ENCODE results near the gene GOLGA6L2. TPM values are rescaled to one million over a fixed set of nuclear protein-coding genes. Genes with fewer than 3 reads are reported as not detected.
A peak's percentile ranks its signal among the peaks of the same experiment; 100 is the strongest.
"Not testable (repeated sequence)": the region's sequence is repeated elsewhere in the genome, so short reads cannot be mapped to it uniquely, and the experiment has no call there.

GOLGA6L2 gene
- total and polyA plus RNA-seq, 7 experiments from 2014 or later, result not detected

DNA sequence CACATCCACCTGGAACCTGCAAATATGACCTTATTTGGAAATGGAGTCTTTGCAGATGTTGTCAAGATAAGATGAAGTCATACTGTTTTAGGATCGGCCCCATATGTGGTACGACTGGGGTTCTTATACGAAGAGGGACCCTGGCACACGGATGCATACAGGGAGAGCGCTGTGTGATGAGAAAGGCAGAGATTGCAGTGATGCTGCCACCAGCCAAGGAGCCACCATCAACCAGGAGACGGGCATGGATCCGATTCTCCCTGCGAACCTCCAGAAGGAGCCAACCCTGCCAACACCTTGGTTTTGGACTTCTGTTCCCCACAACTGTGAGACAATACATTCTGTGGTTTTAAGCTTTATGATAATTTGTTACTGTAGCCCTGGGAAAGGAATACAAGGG, 31.2 kb downstream of the GOLGA6L2 start:
- H3K4me3 ChIP-seq (ENCODE audit: low read length); CTCF ChIA-PET; H3K36me3 Mint-ChIP-seq; intact Hi-C loops (cut with micrococcal nuclease); H3K27ac Mint-ChIP-seq; H3K9me3 Mint-ChIP-seq; H3K4me1 Mint-ChIP-seq; H3K27ac ChIP-seq (ENCODE audit: low read depth, low read length); H3K27me3 ChIP-seq (ENCODE audit: control insufficient read depth in 2 of 2, insufficient read depth in 2 of 2, low read length in 2 of 2); ATAC-seq; H3K36me3 ChIP-seq (ENCODE audit: control insufficient read depth in 2 of 3, insufficient read depth in 3 of 3, low read length in 3 of 3); H3K4me1 ChIP-seq (ENCODE audit: control insufficient read depth in 2 of 2, insufficient read depth in 2 of 2, low read length in 2 of 2); H3K9me3 ChIP-seq (ENCODE audit: control insufficient read depth in 2 of 3, low read length in 3 of 3); H3K27me3 Mint-ChIP-seq; POLR2A ChIA-PET; H3K4me3 Mint-ChIP-seq; DNase-seq: not testable (repeated sequence)

DNA sequence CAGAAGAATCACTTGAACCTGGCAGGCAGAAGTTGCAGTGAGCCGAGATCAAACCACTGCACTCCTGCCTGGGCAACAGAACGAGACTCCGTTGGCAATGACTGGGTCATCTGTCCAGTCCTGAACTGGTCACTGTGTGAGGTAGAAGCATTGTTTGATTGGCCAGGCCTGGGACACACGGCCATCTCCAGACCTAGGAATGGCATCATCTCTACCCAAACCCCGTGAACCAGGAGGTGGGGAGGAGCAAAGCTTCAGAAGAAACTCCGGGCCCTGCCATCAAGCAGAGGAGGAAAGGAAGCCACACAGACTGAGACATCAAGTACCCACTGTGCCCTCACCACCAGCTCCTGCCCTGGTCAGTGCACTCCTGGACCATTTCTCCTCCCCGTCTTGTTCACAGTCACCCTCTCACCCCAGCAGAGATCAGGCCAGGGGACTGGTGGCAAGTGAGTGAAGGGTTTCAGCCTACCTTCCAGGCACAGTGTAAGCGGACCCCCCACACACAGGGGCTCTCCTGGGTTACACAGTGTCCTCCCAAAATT, 31.6 kb downstream of the GOLGA6L2 start:
- Mint-ChIP-seq H3K4me3 (no peak overlapping the region), H3K27me3 (no peaks in the 10 kb centered on the region), H3K36me3 (no peaks in the 10 kb centered on the region), H3K9me3 (peaks cover 0 to 8% (median 0%) of the 10 kb centered on the region in 11 donors), H3K4me1 (no peaks in the 10 kb centered on the region), H3K27ac (no peak overlapping the region)
- Histone ChIP-seq H3K27ac (ENCODE audit: low read depth, low read length) (no peak overlapping the region), H3K36me3 (ENCODE audit: control insufficient read depth in 2 of 3, insufficient read depth in 3 of 3, low read length in 3 of 3) (no peaks in the 10 kb centered on the region), H3K9me3 (ENCODE audit: control insufficient read depth in 2 of 3, low read length in 3 of 3) (no peaks in the 10 kb centered on the region), H3K4me3 (ENCODE audit: low read length) (no peak overlapping the region), H3K4me1 (ENCODE audit: control insufficient read depth in 2 of 2, insufficient read depth in 2 of 2, low read length in 2 of 2) (no peaks in the 10 kb centered on the region), H3K27me3 (ENCODE audit: control insufficient read depth in 2 of 2, insufficient read depth in 2 of 2, low read length in 2 of 2) (no peaks in the 10 kb centered on the region)
- no peak for DNase-seq
- ChIA-PET POLR2A (no interaction called here), CTCF (no interaction called here)
- peak; percentile 18 for ATAC-seq
- intact Hi-C loops (cut with micrococcal nuclease), result no loop called here

DNA sequence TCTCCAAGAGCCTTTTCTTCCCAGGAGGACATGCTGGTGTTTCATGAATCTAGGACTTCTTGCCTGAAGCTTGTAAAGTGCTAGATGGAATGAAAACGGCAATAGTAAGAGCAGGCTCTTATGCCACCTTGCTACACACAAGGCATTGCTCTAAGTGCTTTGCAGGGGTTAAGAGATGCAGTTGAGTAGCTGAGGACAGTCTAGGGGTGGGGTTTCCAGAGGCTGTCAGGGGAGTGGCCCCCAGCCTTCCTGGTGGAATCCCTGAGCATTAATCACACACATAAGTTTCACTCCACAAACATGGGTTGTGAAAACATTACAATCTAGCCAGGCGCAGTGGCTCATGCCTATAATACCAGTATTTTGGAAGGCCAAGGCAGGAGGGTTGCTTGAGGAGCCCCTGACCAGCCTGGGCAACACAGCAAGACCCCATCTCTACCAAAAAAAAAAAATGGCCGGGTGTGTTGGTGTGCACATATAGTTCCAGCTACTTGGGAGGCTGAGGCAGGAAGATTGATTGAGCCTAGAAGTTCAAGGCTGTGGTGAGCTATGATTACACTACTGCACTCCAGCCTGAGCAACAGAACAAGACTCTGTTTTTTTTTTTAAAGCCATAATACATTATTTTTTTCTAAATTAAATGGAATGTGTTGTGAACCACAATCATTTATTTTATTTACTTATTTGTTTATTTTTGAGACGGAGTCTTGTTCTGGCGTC, 34.0 kb downstream of the GOLGA6L2 start:
- POLR2A ChIA-PET, result not testable (repeated sequence)

DNA sequence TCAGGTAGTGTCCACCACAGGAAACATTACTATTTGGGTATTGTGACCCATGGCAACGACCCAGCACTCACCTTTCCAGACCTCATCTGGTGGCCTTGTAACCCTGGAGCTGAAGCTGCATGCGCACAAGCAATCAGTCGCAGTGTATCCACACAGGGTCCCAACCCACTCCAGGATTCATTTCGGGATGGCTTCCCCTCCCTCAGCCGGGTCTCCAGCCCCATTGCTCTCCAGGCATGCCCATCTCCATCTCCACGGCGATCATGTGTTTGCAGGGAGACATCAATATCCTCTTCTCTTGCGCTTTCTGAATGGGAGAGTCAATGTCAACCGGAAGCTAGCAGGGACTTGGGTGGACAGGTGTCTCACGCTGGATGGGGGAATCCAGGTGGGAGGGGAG, 35.2 kb downstream of the GOLGA6L2 start:
- H3K36me3 Mint-ChIP-seq, result no peaks in the 10 kb centered on the region
- intact Hi-C loops (cut with micrococcal nuclease), result no loop called here
- Histone ChIP-seq H3K27me3 (ENCODE audit: control insufficient read depth in 2 of 2, insufficient read depth in 2 of 2, low read length in 2 of 2) (no peaks in the 10 kb centered on the region), H3K36me3 (ENCODE audit: control insufficient read depth in 2 of 3, insufficient read depth in 3 of 3, low read length in 3 of 3) (no peaks in the 10 kb centered on the region), H3K4me3 (ENCODE audit: low read length) (no peak overlapping the region), H3K4me1 (ENCODE audit: control insufficient read depth in 2 of 2, insufficient read depth in 2 of 2, low read length in 2 of 2) (no peaks in the 10 kb centered on the region), H3K27ac (ENCODE audit: low read depth, low read length) (no peak overlapping the region), H3K9me3 (ENCODE audit: control insufficient read depth in 2 of 3, low read length in 3 of 3) (no peaks in the 10 kb centered on the region)
- CTCF ChIA-PET, result no interaction called here
- ATAC-seq (no peak), DNase-seq (no peak)
- no peaks in the 10 kb centered on the region for H3K4me1 Mint-ChIP-seq
- no peak overlapping the region for H3K4me3 Mint-ChIP-seq
- H3K27ac Mint-ChIP-seq, result no peak overlapping the region
- H3K9me3 Mint-ChIP-seq, result peaks cover 0 to 8% (median 2%) of the 10 kb centered on the region in 11 donors
- H3K27me3 Mint-ChIP-seq, result peaks cover 0 to 4% (median 0%) of the 10 kb centered on the region in 5 donors
- POLR2A ChIA-PET, result no interaction called here

More for the DNA sequence above, 34.0 kb downstream of the GOLGA6L2 start:
- H3K9me3 Mint-ChIP-seq; intact Hi-C loops (cut with micrococcal nuclease); H3K36me3 Mint-ChIP-seq; H3K36me3 ChIP-seq (ENCODE audit: control insufficient read depth in 2 of 3, insufficient read depth in 3 of 3, low read length in 3 of 3); DNase-seq; H3K27ac Mint-ChIP-seq; H3K4me3 ChIP-seq (ENCODE audit: low read length); H3K27me3 Mint-ChIP-seq; H3K4me3 Mint-ChIP-seq; H3K4me1 ChIP-seq (ENCODE audit: control insufficient read depth in 2 of 2, insufficient read depth in 2 of 2, low read length in 2 of 2); H3K27ac ChIP-seq (ENCODE audit: low read depth, low read length); ATAC-seq; H3K9me3 ChIP-seq (ENCODE audit: control insufficient read depth in 2 of 3, low read length in 3 of 3); H3K4me1 Mint-ChIP-seq; CTCF ChIA-PET; H3K27me3 ChIP-seq (ENCODE audit: control insufficient read depth in 2 of 2, insufficient read depth in 2 of 2, low read length in 2 of 2): not testable (repeated sequence)

DNA sequence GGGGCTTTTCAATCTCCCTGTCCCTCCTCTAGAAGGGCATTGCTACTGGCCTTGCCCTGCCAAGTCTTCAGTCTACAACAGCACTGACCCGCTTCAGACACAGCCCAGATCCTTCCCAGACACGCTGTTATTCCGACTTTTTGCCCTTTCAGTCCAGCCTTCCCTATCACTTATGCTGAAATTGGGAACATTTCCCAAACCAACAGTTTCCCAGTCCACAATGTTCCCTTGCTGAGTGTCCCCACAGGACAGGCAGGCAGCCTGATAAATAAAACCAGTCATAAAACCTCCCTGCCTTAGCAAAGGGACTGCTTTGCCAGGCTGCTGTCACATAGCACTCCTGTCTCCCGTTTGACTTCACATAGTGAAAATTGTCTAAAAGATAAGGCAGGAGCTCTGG, 43.5 kb downstream of the GOLGA6L2 start:
- Mint-ChIP-seq H3K4me1 (no peaks in the 10 kb centered on the region), H3K27me3 (peaks cover 0 to 7% (median 4%) of the 10 kb centered on the region in 5 donors), H3K27ac (no peak overlapping the region), H3K9me3 (peaks cover 0 to 9% (median 0%) of the 10 kb centered on the region in 11 donors), H3K36me3 (no peaks in the 10 kb centered on the region), H3K4me3 (no peak overlapping the region)
- H3K4me1 ChIP-seq (ENCODE audit: control insufficient read depth in 2 of 2, insufficient read depth in 2 of 2, low read length in 2 of 2), result no peaks in the 10 kb centered on the region
- intact Hi-C loops (cut with micrococcal nuclease), result no loop called here
- DNase-seq, result no peak
- ChIA-PET CTCF (no interaction called here), POLR2A (no interaction called here)
- no peaks in the 10 kb centered on the region for H3K36me3 ChIP-seq (ENCODE audit: control insufficient read depth in 2 of 3, insufficient read depth in 3 of 3, low read length in 3 of 3)
- no peaks in the 10 kb centered on the region for H3K27me3 ChIP-seq (ENCODE audit: control insufficient read depth in 2 of 2, insufficient read depth in 2 of 2, low read length in 2 of 2)
- H3K27ac ChIP-seq (ENCODE audit: low read depth, low read length), result no peak overlapping the region
- H3K9me3 ChIP-seq (ENCODE audit: control insufficient read depth in 2 of 3, low read length in 3 of 3), result no peaks in the 10 kb centered on the region
- no peak for ATAC-seq
- no peak overlapping the region for H3K4me3 ChIP-seq (ENCODE audit: low read length)

DNA sequence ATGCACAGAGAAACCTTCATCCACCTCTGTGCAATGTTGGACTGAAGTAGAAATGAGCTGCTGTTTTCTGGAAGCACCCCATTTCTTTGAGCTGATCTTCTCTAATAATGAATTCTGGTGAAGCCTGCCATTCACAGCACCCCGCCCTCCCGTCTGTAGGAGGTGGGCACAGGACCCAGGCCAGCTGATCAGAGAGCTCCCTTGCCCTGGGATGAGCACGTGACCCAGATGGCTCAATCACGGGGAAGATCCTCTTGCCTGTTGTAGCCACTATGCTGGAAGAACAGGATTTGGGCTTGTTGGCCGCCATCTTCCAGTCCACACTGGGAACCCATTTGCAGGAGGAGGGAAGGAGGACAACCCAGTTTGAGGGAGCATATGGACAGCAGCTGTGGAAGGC, 44.5 kb downstream of the GOLGA6L2 start:
- ChIA-PET CTCF (no interaction called here), POLR2A (no interaction called here)
- H3K9me3 ChIP-seq (ENCODE audit: control insufficient read depth in 2 of 3, low read length in 3 of 3), result no peaks in the 10 kb centered on the region
- Mint-ChIP-seq H3K9me3 (peaks cover 0 to 9% (median 0%) of the 10 kb centered on the region in 11 donors), H3K27me3 (peaks cover 0 to 7% (median 0%) of the 10 kb centered on the region in 5 donors), H3K27ac (no peak overlapping the region), H3K4me3 (no peak overlapping the region), H3K4me1 (no peaks in the 10 kb centered on the region), H3K36me3 (no peaks in the 10 kb centered on the region)
- no peak for DNase-seq
- intact Hi-C loops (cut with micrococcal nuclease), result no loop called here
- no peaks in the 10 kb centered on the region for H3K4me1 ChIP-seq (ENCODE audit: control insufficient read depth in 2 of 2, insufficient read depth in 2 of 2, low read length in 2 of 2)
- ATAC-seq, result no peak
- H3K36me3 ChIP-seq (ENCODE audit: control insufficient read depth in 2 of 3, insufficient read depth in 3 of 3, low read length in 3 of 3), result no peaks in the 10 kb centered on the region
- no peak overlapping the region for H3K27ac ChIP-seq (ENCODE audit: low read depth, low read length)
- no peaks in the 10 kb centered on the region for H3K27me3 ChIP-seq (ENCODE audit: control insufficient read depth in 2 of 2, insufficient read depth in 2 of 2, low read length in 2 of 2)
- H3K4me3 ChIP-seq (ENCODE audit: low read length), result no peak overlapping the region

DNA sequence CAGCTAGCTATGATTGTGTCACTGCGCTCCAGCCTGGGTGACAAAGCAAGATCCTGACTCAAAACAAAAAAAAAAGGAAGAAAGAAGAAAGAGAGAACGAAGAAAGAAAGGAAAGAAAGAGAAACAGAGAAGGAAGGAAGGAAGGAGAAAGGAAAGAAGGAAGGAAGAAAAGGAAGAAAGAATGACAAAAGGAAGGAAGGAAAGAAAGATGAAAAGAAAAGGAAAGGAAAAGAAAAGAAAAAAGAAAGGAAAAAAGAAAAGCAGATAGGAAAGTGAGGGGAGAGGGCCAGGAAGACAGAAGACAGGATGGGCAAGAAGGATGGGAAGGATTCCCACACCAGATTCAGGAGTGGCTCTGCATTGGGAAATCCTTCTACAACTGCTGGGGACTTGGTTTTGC, 44.9 kb downstream of the GOLGA6L2 start:
- Histone ChIP-seq H3K27me3 (ENCODE audit: control insufficient read depth in 2 of 2, insufficient read depth in 2 of 2, low read length in 2 of 2) (no peaks in the 10 kb centered on the region), H3K9me3 (ENCODE audit: control insufficient read depth in 2 of 3, low read length in 3 of 3) (no peaks in the 10 kb centered on the region), H3K4me3 (ENCODE audit: low read length) (no peak overlapping the region), H3K4me1 (ENCODE audit: control insufficient read depth in 2 of 2, insufficient read depth in 2 of 2, low read length in 2 of 2) (no peaks in the 10 kb centered on the region), H3K36me3 (ENCODE audit: control insufficient read depth in 2 of 3, insufficient read depth in 3 of 3, low read length in 3 of 3) (no peaks in the 10 kb centered on the region), H3K27ac (ENCODE audit: low read depth, low read length) (no peak overlapping the region)
- H3K4me1 Mint-ChIP-seq, result no peaks in the 10 kb centered on the region
- no peak overlapping the region for H3K27ac Mint-ChIP-seq
- peaks cover 0 to 9% (median 0%) of the 10 kb centered on the region in 11 donors for H3K9me3 Mint-ChIP-seq
- intact Hi-C loops (cut with micrococcal nuclease), result no loop called here
- peak overlapping the region in 1 of 10 donors; percentile 3 for H3K4me3 Mint-ChIP-seq
- ATAC-seq (no peak), DNase-seq (no peak)
- CTCF ChIA-PET, result no interaction called here
- peaks cover 0 to 7% (median 0%) of the 10 kb centered on the region in 5 donors for H3K27me3 Mint-ChIP-seq
- H3K36me3 Mint-ChIP-seq, result no peaks in the 10 kb centered on the region
- POLR2A ChIA-PET, result no interaction called here

Measured in naive thymus-derived CD4-positive, alpha-beta T cell (primary cell).